ENCODE measurements around the gene UBE2E3.
"Not testable (repeated sequence)": the region's sequence is repeated elsewhere in the genome, so short reads cannot be mapped to it uniquely, and the experiment has no call there.

Gene UBE2E3

DNA sequence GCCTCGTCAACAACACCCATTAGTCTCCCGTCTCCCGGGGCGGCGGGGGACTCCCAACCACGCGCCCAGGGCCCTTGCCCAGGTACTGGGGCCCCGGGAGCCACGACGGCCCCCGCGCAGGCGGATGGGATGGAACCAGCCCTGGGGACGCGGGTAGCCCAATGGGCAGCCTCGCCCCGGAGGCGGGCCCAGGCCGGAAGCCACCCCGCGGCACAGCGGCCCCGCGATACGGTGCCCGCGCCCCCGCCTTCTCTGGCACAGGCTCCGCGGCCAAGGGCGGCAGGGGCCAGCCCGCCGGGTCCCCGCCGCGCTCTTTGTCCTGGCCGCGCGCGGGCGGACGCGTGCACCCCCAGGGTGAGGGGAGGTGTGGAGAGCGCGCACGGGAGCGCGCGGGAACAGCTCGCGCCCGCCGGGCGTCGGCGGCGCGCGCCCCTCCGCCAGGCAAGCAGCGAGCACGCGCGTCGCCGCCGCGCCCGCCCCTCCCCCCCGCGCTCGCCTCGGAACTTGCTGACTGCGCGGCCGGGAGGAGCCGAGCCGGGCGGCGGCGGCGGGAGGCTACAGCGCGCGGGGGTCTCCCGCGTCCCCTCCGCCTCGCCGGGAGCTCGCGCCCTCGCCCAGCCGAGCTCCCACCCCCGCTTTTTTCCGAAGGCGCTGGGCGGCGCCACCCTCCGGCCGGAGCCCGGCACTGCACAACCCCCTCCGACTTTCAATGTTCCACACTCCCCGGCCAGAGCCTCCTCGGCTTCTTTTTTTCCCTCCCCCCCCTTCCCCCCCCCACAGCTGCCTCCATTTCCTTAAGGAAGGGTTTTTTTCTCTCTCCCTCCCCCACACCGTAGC, at the start of gene UBE2E3:
UBE2E3 (plus strand) TSS at position 500 of the 837 bp plus-strand sequence. CDS start 1,438 bp downstream, outside the sequence.
- peak; percentile 72 for DNase-seq

DNA sequence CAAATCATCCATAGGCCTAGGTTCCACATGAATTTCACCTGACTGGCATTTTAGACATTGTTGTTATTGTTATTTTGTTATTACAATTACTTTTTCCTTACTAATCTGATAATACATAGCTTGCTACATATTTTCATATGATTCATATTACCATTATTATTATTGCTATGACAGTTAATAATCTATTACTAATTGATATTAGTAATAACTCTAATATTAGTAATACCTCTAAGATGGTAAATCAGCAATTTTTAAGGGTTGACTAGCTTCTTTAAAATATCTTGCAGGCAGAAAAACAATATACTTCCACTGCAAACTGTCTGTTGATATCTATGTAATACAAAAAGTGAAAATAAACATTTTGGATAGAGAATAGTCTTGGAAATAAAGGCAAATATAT, 48.6 kb upstream of the UBE2E3 start:
- DNase-seq = no peak

DNA sequence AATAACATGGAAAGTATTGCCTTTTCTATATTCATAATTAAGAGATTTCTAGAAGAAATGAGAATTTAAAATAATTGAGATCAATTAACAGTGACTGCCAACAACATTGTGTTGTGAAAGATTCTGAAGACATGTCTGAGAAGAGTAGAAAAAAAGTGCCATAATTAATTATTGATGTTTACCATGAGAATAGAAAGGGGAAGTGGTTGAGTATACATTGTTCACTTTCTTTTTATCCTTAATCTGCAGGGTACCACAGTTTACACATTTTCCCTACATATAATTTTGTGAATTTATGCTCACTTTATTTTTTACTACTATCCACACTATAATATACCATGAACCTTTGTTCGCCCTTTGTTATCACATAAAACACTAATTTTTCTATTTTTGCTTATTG, 47.1 kb upstream of the UBE2E3 start:
- no peak for DNase-seq

DNA sequence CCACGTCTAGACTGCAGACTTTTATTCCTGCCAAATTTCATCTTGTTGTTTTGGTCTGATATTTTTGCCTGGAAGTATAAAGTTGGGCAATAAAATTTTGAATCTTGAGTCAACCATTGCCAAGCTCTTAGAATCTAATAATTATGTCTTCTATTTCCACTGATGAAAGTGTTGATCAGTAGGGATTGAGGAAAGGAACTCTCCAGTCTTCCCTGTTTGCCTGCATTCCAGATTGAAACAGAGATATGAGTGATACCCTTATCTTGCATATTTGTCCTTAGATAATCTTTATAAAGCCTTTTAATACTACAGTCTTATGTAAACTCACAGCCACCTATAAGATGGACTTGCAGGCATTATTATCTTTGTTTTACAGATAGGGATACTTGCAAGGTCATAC, 45.5 kb upstream of the UBE2E3 start:
- DNase-seq = no peak

DNA sequence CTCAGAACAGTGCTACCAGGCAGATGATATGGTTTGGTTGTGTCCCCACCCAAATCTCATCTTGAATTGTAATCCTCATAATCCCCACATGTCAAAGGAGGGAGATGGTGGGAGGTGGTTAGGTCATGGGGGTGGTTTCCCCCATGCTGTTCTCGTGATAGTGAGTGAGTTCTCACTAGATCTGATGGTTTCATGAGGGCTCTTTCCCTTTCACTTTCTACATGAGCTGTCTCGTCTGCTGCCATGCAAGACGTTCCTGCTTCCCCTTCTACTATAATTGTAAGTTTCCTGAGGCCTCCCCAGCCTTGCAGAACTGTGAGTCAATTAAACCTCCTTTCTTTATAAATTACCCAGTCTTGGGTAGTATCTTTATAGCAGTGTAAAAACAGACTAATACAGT, 42.9 kb upstream of the UBE2E3 start:
- DNase-seq = not testable (repeated sequence)

DNA sequence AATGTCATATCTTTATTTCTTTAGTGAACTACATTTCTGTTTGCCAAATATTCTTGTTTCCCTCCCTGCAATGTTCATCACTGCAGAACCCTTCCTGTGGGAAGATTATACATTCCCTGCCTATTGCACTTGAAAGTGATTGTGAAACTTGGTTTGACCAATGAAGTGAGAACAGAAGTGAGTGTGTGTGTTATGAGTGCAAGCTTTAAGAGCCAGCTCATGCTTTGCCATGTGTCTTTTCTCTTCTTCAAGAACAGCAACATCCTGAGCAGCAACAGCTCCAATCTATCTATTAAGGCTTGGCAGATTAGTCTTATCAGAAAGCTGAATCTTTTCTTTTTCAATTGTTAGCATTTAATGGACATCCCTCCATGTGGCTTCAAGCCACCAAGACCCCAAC, 42.0 kb upstream of the UBE2E3 start:
- DNase-seq = no peak

DNA sequence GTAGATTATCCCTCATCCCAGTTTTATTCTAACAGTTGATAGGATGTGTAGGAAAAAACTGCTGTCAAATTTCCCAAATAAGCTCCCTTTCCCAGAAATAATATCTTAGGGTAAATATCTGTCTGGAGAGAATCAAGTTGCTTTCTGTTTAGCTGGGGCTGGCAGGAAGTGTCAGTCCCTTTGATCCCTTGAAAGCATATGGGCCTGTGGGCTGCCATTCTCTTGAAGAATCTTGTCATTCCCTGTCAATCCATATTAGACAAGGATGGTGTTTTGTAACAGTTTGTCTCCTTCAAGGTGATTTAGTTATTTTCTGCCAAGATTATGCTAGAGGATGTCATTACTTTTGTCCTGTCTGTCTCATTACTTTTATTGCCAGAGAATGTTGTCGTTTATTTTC, 37.1 kb upstream of the UBE2E3 start:
- DNase-seq = no peak

DNA sequence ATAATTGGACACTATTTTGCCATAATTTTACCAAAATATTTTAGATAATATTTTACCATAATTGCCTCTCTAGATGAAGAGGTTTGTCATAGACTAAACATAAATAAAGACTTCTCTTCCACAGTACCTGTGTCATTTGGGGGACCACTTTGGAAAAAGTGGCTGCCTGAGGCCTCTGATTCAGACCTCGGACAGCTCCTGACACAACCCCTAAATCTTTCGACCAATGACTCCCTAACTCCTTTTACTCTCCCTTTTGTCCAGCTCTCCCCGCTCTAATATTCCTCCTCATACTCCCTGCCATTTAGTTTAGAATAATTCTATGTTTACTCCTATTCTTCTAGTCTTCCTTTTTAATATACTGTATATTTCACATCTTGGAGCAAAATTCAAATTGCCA, 36.0 kb upstream of the UBE2E3 start:
- DNase-seq = no peak

DNA sequence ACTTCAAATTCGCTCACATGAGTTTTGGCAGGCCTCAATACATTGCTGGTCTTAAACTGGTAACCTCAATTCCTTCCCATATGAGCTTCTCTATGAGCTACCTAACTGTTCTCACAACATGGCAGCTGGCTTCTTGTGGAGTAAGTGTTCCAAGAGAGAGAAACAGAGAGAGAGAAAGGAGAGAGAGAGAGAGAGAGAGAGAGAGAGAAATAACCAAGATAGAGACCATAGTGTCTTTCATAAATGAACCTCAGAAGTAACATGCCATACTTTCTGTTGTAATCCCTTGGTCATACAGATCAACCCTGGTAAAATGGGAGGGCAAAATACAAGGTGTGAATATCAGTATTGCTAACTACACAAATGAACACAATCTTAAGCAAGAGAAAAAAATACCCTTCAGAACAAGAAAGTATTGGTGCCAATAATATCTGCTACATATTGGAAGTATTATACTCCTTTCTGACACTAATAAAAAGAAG, 33.2 kb upstream of the UBE2E3 start:
- DNase-seq = no peak

DNA sequence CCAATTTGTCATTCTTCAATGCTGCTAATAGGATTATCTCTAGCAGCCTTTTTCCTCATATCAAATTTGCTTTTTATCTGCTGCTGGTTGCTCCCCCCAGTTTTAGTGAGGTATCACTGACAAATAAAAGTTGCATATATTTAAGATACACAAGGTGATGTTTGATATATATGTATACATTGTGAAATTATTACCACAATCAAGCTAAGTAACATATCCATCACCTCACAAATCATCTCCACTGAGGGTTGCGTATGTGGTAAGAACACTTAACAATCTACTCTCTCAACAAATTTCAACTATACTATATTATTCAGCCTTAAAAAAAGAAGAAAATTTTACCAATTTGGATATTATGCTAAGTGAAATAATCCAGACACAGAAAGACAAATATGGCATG, 30.5 kb upstream of the UBE2E3 start:
- DNase-seq = no peak

DNA sequence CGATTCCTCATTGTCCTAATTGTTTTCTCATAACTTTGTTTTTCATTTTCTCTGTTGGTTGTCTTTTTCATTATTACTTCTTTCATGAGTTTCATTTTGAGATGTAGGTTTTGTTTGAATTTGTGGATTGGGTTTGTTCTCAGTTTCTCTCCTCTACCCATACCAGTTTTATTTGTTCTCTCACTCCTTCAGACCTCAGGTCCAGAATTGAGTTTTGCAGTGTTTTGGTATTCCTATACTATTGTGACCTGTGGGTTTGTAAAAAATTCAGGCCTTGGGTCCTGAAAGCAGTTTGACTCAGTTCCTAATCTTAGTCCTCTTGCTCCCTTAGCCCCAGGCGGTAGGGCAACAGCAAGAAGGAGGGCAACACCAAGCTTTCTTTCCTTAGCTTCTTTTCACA, 28.3 kb upstream of the UBE2E3 start:
- no peak for DNase-seq

DNA sequence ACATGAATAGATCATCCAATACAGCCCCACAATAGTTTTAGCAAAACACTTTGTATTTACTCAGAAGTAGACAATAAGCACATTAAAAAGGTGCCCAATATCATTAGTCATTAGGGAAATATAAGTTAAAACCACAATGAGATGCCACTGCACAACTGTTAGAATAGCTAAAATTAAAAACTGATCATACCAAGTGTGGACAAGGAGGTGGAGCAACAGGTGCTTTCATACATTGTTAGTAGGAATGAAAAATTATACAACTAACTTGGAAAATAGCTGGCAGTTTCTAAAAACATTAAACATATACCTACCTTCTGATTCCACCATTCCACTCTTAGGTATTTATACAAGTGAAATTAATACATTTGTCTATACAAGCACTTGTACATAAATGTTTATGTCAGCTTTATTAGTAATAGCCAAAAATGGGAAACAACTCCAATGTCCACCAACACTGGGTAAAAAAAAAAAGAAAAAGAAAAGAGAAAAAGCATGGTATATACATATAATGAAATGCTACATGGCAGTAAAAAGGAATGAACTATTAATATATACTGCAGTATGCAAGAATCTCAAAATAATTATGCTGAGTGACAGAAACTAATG, 27.6 kb upstream of the UBE2E3 start:
- DNase-seq = no peak

DNA sequence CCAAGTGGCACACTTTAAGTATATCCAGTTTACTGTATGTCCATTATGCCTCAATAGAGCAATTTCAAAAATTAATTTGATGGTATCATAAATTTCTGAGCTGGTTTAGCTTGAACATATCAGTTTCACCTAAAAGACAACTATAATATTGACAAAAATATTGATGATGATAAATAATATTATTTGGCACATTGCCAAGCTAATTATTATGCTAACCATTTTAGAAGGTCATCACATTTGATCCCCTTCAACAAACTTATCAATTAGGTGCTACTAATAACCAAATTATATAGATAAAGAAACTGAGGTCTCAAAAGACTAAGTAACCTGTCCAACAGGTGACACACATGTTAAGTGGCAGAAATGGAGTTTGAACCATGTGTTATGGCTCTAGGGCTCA, 26.9 kb upstream of the UBE2E3 start:
- no peak for DNase-seq

DNA sequence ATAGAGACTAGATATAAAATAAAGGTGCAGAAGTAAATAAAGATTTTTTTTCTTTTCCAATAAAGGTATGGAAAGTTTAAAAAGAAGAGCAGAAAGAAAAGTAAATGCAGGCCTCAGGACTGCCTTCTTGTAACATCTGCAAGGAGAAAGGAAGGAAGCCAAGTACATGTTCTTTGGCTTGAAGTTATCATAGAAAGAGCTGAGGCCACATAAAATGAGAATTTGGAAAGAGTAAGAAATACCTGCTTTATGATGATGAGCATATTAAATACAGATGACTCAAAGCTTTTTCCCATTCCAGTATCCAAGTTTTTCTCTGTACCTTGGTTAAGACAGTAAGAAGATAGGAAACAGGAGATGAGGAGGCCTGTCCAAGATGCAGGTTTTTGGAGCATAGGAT, 25.3 kb upstream of the UBE2E3 start:
- DNase-seq = no peak

DNA sequence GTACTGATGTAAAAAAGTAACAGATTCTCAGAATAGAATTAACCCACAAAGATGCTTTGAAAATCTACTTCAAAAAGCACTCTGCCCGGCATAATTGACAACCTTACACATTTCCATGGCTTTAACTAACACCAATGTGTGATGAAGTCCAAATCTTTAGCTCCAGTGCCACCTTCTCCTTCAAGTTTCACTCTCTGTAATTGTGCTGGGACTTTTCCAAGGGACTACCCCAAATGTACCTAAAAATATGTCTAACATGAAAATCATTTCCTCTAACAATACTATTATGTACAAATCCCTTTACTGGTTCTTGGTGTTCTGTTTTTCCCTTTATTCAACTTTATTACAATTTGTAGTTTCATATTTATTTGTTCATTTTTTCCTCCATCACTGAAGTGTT, 20.6 kb upstream of the UBE2E3 start:
- DNase-seq = no peak

DNA sequence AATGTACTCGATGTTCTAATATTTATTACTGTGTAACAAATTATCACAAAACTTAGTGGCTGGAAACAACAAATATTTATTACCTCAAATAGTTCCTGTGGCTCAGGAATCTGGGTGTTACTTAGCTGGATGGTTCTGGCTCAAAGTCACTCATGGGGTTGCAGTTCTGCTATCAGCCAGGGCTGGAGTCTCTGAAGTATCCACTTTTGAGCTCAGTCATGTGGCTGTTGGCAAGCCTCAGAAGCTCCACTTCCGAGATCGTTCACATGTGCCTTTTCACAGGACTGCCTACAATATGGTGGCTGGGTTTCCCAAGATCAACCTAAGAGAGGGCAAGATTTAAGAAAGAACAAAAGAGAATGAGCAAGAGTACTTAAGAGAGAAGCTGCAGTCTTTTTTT, 19.4 kb upstream of the UBE2E3 start:
- DNase-seq = no peak

DNA sequence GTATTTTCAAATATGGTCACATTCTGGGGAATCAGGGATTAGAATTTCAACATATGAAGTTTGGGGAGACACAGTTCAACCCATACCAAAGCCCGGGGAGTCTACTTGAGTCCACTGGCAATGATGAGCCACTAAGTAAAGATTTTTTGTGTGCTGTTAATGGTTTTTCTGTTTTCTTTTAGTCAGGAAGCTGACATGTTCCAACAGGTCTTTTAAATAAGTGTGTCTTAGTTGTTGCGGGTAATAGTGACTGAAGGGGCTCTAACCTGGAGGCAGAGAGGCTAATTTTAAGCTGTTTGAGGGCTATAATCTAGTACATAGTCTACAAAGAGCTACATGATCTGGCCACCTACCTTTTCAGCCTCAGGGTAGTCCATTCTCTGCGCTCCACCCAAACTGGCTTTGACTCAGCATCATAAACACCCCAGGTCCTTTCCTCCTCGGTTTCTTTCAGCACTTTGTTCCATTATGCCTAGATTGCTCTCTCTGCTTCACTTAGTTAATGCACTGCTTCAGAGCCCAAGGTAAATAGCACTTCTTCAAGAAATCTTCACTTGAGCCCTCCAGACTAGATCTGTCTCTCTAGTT, 17.6 kb upstream of the UBE2E3 start:
- DNase-seq = no peak

DNA sequence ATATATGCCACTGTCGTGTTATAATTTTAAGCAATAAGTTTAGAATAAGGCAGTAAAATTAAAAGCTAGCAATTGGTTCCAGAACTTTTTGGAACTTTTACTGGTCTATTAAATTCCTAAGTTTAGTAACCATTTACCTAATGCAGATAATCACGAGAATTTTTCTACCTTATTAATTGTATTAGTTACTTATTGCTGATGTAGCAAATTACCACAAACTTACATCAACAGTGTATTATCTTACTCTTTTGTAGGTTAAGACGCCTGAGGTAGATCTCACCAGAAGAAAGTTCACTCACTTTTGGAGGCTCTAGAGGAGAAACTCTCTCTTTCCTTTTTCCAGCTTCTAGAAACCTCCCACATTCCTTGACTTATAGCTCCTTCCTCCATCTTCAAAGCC, 14.0 kb upstream of the UBE2E3 start:
- DNase-seq = no peak

DNA sequence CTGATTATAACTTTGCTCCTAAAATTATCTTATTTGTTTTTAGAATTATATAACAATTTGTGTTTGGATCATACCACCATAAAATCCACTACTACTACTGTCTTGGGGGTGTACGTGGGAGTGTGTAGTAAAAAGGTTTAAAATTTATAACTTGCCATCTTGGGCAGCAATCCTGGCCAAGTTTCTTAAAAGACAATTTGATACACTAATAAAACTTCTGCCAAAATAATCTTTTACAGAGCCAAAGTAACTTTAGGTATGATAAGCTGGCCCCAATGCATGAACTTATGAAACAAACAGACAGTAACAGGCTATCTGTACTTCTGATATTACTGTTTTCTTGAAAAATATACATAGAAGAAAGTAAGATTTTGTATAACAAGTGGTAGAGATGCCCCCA, 11.3 kb upstream of the UBE2E3 start:
- DNase-seq = no peak

DNA sequence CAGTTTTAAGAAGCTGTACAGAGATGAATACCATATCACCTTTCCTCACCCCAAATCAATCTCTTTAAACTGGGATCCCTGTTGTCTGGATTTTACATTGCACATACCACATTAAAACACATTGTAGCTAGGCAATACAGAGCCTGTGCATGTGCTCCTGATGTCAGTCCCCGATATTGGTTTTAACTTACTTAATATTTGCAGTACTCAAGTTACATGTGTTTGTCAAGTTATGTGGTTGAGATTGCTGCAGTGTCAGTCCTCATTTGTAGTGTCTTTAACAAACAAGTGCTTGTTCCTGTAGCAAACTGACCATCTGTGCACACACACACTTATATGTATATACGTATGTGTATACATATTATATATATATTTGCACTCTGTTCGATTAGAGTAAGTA, 10.4 kb upstream of the UBE2E3 start:
- DNase-seq = peak; percentile 15

DNA sequence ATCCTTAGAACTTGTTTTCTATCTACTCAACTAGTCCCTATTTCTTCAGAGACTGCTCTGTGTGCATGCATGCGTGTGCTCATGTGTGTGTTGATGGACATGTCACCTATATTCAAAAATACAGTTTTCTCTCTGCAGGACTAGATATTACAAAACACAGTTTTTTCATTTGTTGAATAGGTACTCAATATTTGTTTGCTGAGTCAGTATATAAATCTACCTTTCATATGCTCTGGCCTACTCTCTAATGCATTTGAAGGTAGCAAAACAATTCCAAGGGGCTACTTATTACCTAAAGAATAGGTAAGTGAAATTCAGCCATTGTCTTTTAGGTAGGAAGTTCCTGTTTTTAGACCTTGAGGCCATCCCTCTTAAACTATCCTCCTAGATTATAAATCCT, 8.6 kb upstream of the UBE2E3 start:
- no peak for DNase-seq

DNA sequence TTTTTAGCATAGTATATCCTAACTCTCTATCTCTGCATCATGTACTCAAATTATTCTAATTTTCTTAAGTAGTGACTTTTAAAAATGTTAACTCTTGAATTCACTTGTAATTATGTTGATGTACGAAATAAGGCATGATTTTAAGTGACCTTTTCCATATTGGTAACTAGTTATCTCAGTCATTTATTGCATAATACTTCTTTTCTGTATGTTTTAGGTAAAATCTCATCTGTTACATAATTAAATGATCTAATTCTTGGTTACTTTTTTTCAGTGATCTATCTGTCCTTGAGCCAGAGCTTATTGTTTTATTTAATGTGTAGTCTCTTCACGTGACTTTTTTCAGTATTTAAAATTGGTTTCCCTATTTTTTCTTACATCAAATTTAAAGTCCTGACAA, 4.8 kb upstream of the UBE2E3 start:
- no peak for DNase-seq

DNA sequence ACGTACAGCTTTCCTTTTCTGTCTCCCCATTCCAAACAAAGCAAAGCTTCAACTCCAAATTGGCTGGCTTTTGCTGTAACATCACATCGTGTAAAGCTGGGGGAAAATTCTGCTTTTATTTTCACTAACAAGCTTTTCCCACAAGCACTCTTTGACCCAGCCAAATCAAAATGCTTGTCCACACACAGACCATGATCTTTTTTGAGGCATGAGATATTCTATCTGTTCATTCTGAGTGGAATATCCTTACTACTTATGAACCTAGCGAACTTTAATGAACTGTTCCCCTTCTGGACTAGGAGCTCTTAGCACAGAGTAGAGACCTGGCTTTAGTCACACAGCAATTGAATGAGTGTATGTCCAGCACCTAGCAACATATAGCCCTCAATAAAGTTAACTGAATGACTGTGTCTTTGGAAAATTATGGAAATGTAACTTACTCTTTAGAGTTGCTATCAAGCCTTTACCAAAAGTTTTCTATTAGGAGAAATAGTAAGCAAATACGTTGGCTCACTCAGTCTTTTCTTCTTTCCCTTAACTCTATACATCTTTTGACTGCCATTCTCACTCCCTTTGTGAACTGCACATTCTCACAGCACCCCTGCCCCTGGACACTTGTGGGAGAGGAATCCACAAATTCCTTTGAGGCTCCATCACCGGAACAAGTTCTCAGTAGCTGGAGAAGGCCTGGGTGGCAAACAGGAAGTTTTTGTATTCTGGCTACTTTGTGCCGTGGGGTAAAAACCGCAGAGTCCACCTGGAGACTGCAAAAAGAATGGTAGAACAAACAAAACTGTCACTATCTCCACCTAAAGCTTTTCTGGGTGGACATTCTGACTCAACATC, 1.3 kb upstream of the UBE2E3 start:
- DNase-seq = no peak

All from NCI-H2029 (cell line).